Spleen (tissue), 7 donors: ENCODE data around the gene C14orf39.

Experiments
- POLR2A ChIP-seq, 3 donors: fragments of 450-650 bp; IDR thresholded peaks; one replicate each; pipeline ENCODE4 v1.5.1; 2017; ENCODE audit warnings: antibody characterized with exemption in 3 of 3, mild to moderate bottlenecking in 1 of 3
- POLR2AphosphoS5 ChIP-seq, 3 donors: sonication (generic); formaldehyde crosslinking; IDR thresholded peaks; one replicate each; pipeline ENCODE4 v1.5.1; 2017; ENCODE audit warnings: antibody characterized with exemption in 3 of 3
- TF ChIP-seq, protein P1 (sequence below), 11 experiments: fragments of 200-600 bp in 7 of 11; fragments of 450-650 bp in 4 of 11; sonication (generic) in 4 of 11; IDR thresholded peaks in 8 of 11; conservative IDR thresholded peaks in 3 of 11; 1 replicate in 7 of 11; 2 replicates in 4 of 11; pipeline versions ENCODE4 v1.4.0 to v1.8.0; 2016 to 2021; ENCODE audit warnings: antibody characterized with exemption in 11 of 11, inconsistent platforms in 4 of 11, mild to moderate bottlenecking in 1 of 11
- donor health status: DM: no; HTN: no; CAD: no; lungs with moderate emphysema.
- donor health status: DM: no; HTN: no; CAD: no.
- donor health status: DM: no; HTN: no; CAD: no.

DNA sequence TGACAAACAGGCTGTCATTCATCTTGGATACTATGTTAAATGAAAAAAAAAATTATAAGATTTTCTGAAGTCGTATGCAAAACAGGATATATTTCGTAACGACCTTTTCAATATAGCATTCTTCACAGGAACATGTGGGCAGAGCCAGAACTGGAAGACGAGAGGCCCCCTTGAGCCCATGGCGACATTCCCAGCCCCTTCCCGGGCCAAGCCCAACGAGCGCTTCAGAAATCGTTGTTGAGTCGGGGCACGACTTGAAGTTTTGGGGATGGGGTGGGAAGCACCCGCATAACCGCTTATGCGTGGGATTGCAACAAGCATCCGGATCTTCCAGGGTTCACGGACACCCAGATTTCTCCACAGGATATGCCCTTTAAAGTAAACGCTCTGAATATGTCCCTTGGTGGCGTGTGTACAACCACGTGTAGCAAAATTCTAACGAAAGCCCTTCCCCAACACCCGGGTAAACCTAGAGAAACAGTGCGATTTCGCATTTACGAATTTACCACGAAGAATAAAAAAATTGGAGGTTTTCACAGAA is 736 bp downstream of the C14orf39 start:
- TF ChIP-seq, protein P1, sequence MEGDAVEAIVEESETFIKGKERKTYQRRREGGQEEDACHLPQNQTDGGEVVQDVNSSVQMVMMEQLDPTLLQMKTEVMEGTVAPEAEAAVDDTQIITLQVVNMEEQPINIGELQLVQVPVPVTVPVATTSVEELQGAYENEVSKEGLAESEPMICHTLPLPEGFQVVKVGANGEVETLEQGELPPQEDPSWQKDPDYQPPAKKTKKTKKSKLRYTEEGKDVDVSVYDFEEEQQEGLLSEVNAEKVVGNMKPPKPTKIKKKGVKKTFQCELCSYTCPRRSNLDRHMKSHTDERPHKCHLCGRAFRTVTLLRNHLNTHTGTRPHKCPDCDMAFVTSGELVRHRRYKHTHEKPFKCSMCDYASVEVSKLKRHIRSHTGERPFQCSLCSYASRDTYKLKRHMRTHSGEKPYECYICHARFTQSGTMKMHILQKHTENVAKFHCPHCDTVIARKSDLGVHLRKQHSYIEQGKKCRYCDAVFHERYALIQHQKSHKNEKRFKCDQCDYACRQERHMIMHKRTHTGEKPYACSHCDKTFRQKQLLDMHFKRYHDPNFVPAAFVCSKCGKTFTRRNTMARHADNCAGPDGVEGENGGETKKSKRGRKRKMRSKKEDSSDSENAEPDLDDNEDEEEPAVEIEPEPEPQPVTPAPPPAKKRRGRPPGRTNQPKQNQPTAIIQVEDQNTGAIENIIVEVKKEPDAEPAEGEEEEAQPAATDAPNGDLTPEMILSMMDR (IDR thresholded peaks at IDR 0.05 in 8 of 11, conservative IDR thresholded peaks at IDR 0.05 in 3 of 11) = no peak
- no peak for TF ChIP-seq POLR2A (IDR thresholded peaks at IDR 0.05)
- no peak for TF ChIP-seq POLR2AphosphoS5 (IDR thresholded peaks at IDR 0.05)
